HG03135 (cell line): ENCODE results near the gene CRB2.
"Not testable (repeated sequence)": the region's sequence is repeated elsewhere in the genome, so short reads cannot be mapped to it uniquely, and the experiment has no call there.

Experiments used
- ATAC-seq: cut with Tn5 transposase; IDR thresholded peaks from one replicate; pipeline ENCODE4 v1.9.1; 2021; ENCODE audit warnings: mild to moderate bottlenecking, moderate library complexity; ENCODE audit not compliant: unreplicated experiment

Gene CRB2

GRCh38 chr9:123327697-123328100 lies 28.3 kb upstream of the CRB2 start:
- ATAC-seq: no peak

- ATAC-seq: no peak
Observed at GRCh38 chr9:123329329-123329955, 26.6 kb upstream of the CRB2 start.

DNA sequence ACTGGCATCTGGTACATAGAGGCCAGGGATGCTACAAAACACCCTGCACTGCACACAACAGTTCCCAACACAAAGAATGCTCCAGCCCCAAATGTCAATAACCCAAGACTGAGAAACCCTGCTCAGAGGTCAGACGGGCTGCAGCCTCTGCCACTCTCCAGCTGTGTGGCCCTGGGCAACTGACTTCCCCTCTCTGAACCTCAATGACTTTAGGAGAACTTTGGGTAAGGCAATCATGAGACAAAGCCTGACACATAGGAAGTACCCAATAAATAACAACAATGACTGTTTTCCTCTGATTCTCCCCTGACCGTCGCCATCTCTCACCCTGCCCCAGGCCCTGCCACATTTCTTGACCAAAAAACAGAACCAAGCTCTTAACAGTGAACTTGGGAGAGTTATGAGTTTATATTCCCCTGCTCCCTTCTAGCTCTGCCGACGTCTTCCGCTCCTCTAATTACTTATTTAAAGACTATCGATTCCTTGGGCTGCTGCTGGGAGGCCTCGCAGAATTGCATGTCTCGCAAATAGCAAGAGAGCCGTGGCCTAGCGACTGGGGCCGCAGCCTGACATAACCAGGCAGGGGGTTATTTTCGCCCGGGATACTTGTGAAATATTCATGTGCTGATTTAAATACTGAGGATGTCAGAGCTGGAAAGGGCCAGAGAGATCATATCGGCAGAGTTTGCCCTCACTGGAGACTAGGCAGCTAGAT lies 24.5 kb upstream of the CRB2 start:
- ATAC-seq: no peak

- ATAC-seq: not testable (repeated sequence)
Observed at GRCh38 chr9:123333058-123333669, 22.8 kb upstream of the CRB2 start.

GRCh38 chr9:123334639-123335038 lies 21.4 kb upstream of the CRB2 start:
- no peak for ATAC-seq

GRCh38 chr9:123335193-123335985 lies 20.6 kb upstream of the CRB2 start:
- no peak for ATAC-seq

DNA sequence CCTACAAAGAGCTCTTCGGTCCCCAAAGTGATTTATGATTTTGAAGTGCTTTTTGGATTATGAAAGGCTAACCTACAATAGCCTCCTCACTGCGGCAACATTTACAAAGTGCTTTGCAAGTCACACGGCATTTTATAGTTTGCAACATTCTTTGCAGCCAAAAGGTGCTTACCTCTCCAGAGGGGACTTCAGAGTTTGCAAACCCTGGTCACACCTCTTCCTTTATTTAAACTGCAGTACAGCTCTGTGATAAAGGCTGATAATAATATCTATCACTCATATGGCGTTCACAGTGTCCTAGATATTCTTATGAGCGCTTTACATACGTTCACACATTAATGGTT lies 20.0 kb upstream of the CRB2 start:
- ATAC-seq: no peak

GRCh38 chr9:123336449-123336848 lies 19.5 kb upstream of the CRB2 start:
- no peak for ATAC-seq

DNA sequence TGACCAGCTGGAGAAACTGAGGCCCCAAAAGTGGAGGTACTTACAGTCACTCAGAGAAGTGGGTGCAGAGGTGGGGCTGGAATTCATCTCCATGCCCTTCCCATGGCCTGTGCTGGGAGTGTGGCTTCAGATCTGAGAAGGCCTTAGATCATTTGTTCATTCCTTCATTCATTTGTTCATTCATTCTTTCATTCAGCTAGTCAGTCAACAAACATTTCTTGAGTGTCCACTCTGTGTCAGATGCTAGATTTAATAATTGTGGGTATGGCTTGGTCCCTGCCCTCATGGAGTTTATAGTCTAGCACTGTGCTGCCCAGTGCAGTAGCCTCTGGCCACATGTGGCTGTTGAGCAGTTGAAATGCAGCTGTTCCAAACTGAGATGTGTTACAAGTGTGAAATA lies 19.0 kb upstream of the CRB2 start:
- ATAC-seq: no peak

DNA sequence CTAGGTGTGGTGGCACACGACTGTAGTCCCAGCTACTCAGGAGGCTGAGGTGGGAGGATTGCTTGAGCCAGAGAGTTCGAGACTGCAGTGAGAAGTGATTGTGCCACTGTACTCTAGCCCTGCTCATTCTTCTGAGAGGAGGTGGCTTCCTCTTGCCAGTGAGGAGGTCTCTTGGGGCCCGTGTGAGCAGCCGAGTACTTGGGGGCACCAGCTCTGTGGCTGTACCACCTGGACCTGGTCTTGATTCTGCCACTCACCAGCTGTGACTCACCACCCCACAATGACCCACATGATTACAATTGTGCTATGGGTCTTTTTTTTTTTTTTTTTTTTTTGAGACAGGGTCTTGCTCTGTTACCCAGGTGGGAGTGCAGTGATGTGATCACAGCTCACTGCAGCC lies 18.0 kb upstream of the CRB2 start:
- no peak for ATAC-seq

- peak; percentile 67 for ATAC-seq
Observed at GRCh38 chr9:123338710-123339665, 17.0 kb upstream of the CRB2 start.

GRCh38 chr9:123339666-123340510 lies 16.1 kb upstream of the CRB2 start:
- ATAC-seq: peak; percentile 50

DNA sequence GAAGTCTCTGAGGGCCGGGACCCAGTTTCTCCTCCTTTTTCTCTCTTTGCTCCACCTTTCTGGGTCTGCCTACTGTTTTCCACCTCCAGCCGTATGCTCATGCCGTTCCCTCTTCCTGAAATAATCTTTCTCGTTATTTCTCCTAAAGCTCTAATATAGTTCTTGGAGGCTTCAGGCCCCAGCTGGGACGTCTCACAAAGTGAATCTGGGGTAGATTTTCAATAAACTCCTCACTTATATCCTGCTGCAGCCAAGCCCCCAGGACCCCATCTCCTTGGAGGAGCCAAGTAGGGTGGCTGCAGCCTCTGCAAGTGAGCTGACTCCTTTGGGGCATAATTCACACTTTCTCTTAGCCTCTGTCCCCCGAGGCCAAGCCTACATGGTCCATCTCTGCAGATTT lies 14.2 kb upstream of the CRB2 start:
- no peak for ATAC-seq

- no peak for ATAC-seq
Observed at GRCh38 chr9:123342247-123342646, 13.8 kb upstream of the CRB2 start.

- ATAC-seq: no peak
Observed at GRCh38 chr9:123343443-123344191, 12.4 kb upstream of the CRB2 start.

DNA sequence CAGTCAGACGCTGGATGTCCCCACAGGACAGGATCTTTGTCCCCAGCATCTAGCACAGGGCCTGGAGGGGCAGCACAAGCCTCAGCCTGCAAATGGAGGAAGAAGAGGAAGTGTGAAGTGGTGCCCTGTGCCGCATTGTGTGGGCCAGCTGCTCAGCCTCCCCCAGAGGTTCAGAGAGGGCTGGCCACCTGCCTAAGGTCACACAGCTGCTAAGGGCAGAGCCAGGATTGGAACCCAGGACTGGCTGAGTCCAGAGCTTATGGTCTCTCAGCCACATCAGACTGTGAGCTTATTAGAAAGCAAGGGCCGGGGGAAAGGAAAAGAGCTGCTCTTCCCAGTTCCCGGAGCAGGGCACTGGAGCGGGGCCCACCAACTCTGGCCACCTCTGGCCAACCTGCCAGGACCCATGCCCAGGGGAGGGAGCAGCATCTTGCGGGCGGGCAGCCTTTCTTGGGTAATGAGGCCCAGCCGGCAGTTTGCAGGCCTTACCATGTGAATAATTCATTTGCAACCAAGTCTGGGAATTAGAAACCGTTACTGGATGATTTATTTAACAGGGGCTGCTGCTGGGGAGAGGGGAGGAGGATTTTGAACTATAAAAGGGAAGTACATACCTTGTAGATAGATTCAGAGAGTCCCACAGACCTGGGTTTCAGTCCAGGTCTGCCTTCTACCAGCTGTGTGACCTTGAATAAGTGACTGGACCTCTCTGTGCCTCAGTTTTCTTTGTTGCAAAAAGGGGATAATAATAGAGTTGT lies 11.6 kb upstream of the CRB2 start:
- ATAC-seq: no peak

DNA sequence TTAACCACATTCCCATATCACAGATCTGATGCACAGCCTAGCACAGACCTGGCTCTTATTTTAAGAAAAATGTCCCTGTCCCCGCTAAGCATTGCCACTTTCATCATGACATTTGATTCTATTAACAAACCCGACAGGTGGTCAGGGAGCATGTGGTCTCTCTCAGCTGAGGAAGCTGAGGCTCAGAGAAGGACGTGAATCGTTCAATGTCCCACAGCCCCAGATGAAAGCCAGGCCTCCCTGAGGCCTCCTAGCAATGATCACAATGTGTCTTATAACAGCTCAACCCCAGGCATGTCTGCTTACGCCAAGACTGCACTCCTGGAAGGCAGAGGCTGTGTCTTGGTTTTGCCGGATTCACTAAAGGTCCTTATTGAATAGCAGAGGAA lies 10.4 kb upstream of the CRB2 start:
- no peak for ATAC-seq

GRCh38 chr9:123346026-123346425 lies 10.0 kb upstream of the CRB2 start:
- no peak for ATAC-seq
